HepG2 (cell line): ENCODE measurements around the gene HSPA1L. TPM values are rescaled to one million over a fixed set of nuclear protein-coding genes. Genes with fewer than 3 reads are reported as not detected.

Experiments used
- ASH2L ChIP-seq: fragments of 300-600, 200-600 bp; sonication (generic); IDR thresholded peaks from 2 replicates; pipeline ENCODE4 v1.7.0; 2017; ENCODE audit warnings: low read depth, mild to moderate bottlenecking, moderate library complexity, mixed read lengths, low read length; ENCODE audit not compliant: insufficient read length
- CCDC6 ChIP-seq: sonication (generic); formaldehyde crosslinking; IDR thresholded peaks from 2 replicates; pipeline ENCODE4 v1.8.1; 2022; ENCODE audit warnings: mild to moderate bottlenecking, missing genetic modification reagents, moderate library complexity
- FLYWCH1 ChIP-seq: sonication (generic); formaldehyde crosslinking; IDR thresholded peaks from 2 replicates; pipeline ENCODE4 v1.8.1; 2023; ENCODE audit warnings: mild to moderate bottlenecking, missing genetic modification reagents
- HNRNPLL ChIP-seq: fragments of 200-400 bp; formaldehyde crosslinking; IDR thresholded peaks from 2 replicates; pipeline ENCODE4 v1.6.1; 2017; ENCODE audit warnings: mild to moderate bottlenecking, low read depth, low read length; ENCODE audit not compliant: poor library complexity, severe bottlenecking
- IKZF1 ChIP-seq: fragments of 450-650 bp; IDR thresholded peaks from 2 replicates; pipeline ENCODE4 v1.7.1; 2016
- NFE2L2 ChIP-seq: fragments of 150-350 bp; IDR thresholded peaks from 2 replicates; pipeline ENCODE4 v1.6.1; 2014; ENCODE audit warnings: low read length
- PCBP2 ChIP-seq: fragments of 200-400 bp; formaldehyde crosslinking; optimal IDR thresholded peaks from 2 replicates; pipeline ENCODE3; 2018; ENCODE audit warnings: low read length, low read depth; ENCODE audit not compliant: poor library complexity, severe bottlenecking
- RXRB ChIP-seq: IDR thresholded peaks from 2 replicates; pipeline ENCODE4 v1.6.1; 2016; ENCODE audit warnings: borderline replicate concordance, missing genetic modification reagents, missing compliant biosample characterization
- ZNF253 ChIP-seq: sonication (generic); formaldehyde crosslinking; IDR thresholded peaks from 2 replicates; pipeline ENCODE4 v1.8.0; 2022; ENCODE audit warnings: mild to moderate bottlenecking, missing genetic modification reagents, borderline replicate concordance
- ZNF264 ChIP-seq: sonication (generic); formaldehyde crosslinking; IDR thresholded peaks from 2 replicates; pipeline ENCODE4 v1.4.0; 2020; ENCODE audit warnings: missing genetic modification reagents
- ZNF350 ChIP-seq: sonication (generic); formaldehyde crosslinking; IDR thresholded peaks from 2 replicates; pipeline ENCODE4 v1.4.0; 2020; ENCODE audit warnings: mild to moderate bottlenecking, low read depth, missing genetic modification reagents, borderline replicate concordance
- ZNF629 ChIP-seq: sonication (generic); formaldehyde crosslinking; conservative IDR thresholded peaks from 2 replicates; pipeline ENCODE4 v1.5.0; 2020; ENCODE audit warnings: missing genetic modification reagents
- ZNF652 ChIP-seq: IDR thresholded peaks from 2 replicates; pipeline ENCODE4 v1.6.1; 2016; ENCODE audit warnings: low read depth, borderline replicate concordance
- polyA plus RNA-seq, 8 experiments: library from polyadenylated mRNA; depleted of rRNA in 3 of 8; stranded (reverse) in 7 of 8; unstranded in 1 of 8; fragments of >200 nt; fragmentation: Illumina TruSeq in 4 of 8; extraction: Trizol in 4 of 8; gene quantifications; 2 replicates each; pipeline versions ENCODE4 v1.2.1 to v1.2.3, GENCODE V29; 2011 to 2016; ENCODE audit warnings: low read depth in 4 of 8, missing spikeins in 1 of 8, mixed read lengths in 1 of 8; ENCODE audit not compliant: insufficient read depth in 1 of 8
- total RNA-seq, 5 experiments: library from RNA; depleted of rRNA; stranded (reverse); fragments of >200 nt; fragmentation: Illumina TruSeq; extraction: Trizol; gene quantifications; 2 replicates each; pipeline ENCODE4 v1.2.3, GENCODE V29; 2016; ENCODE audit warnings: low read depth in 1 of 5
- TF ChIP-seq, protein P1 (sequence below): sonication (generic); formaldehyde crosslinking; IDR thresholded peaks from 2 replicates; pipeline ENCODE4 v1.4.0; 2020; ENCODE audit warnings: missing genetic modification reagents
- TF ChIP-seq, protein P2 (sequence below): IDR thresholded peaks from 2 replicates; pipeline ENCODE4 v1.6.1; 2012; ENCODE audit warnings: inconsistent platforms
- TF ChIP-seq, protein P3 (sequence below): sonication (generic); formaldehyde crosslinking; IDR thresholded peaks from 2 replicates; pipeline ENCODE4 v1.5.0; 2020; ENCODE audit warnings: mild to moderate bottlenecking, missing genetic modification reagents
- TF ChIP-seq, protein P4 (sequence below): sonication (generic); formaldehyde crosslinking; IDR thresholded peaks from 2 replicates; pipeline ENCODE4 v1.4.0; 2020; ENCODE audit warnings: missing genetic modification reagents
- TF ChIP-seq, protein P5 (sequence below): sonication (generic); formaldehyde crosslinking; IDR thresholded peaks from 2 replicates; pipeline ENCODE4 v1.8.0; 2022; ENCODE audit warnings: missing genetic modification reagents, mild to moderate bottlenecking, borderline replicate concordance

The HSPA1L gene
- total and polyA plus RNA-seq, 2 of the 13 experiments (the other 11 are each of a cell fraction or from before 2014, with no cell fraction given) = 0.55 to 1.0 TPM

DNA sequence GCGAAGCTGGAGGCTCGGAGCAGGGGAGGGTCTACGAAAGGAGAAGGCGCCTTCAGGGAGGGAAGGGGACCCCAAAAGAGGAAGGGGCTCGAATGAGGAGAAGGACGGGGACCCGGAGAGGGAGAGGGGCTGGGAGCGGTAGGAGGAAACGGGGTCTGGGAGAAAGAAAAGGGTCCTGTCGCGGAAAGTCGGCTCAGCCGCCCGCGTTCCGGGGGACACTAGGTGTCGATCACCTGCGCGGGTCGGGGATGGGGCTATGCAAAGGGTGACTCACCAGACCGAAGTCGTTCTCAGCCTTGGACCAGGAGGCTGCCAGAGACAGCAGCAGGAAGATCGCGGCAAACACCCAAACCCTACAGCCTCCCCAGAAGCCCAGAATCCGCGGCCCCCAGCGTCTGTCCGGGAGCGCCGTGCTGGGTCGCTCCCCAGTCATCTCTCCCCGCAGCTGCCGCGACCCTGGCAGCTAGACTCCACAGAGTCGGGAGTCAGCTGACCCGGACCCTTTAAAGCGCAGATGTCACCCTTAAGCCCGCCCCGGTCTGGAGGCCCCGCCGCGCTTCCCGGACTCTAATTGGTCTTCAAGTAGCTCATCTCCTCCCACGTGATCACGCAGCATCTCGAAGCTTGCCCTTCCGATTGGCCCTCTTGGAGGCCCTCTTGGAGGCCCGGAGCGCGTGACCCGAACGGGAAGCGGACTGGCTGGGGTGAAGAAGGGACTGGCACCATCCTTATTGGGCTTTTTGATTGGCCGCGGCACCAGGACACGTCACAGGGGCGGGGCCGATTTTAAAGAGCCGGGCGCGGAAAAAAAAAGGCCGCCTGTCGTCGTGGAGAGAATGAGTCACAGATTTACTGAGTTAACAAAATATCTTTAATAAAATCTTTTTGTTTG, 47.5 kb upstream of the HSPA1L start, which contains the start of gene NEU1 (continued):
- TF ChIP-seq ZNF253 (peak; percentile 78; the same call in 1 of the 2 replicates), IKZF1 (no peak), FLYWCH1 (CRISPR knock-in tag) (no peak), ZNF350 (CRISPR knock-in tag) (peak; percentile 89), ZNF652 (CRISPR knock-in tag) (no peak), HNRNPLL (peak; percentile 62), RXRB (CRISPR knock-in tag) (peak; percentile 71), PCBP2 (peak; percentile 21), ZNF629 (CRISPR knock-in tag) (peak; percentile 39; the same call in 1 of the 2 replicates), CCDC6 (0 out of 2 replicates have a peak, but pooled peaks have one; percentile 16), ZNF264 (CRISPR knock-in tag) (peak; percentile 49; the same call in 1 of the 2 replicates), NFE2L2 (no peak), ASH2L (peak; percentile 43)
- TF ChIP-seq, protein P1, sequence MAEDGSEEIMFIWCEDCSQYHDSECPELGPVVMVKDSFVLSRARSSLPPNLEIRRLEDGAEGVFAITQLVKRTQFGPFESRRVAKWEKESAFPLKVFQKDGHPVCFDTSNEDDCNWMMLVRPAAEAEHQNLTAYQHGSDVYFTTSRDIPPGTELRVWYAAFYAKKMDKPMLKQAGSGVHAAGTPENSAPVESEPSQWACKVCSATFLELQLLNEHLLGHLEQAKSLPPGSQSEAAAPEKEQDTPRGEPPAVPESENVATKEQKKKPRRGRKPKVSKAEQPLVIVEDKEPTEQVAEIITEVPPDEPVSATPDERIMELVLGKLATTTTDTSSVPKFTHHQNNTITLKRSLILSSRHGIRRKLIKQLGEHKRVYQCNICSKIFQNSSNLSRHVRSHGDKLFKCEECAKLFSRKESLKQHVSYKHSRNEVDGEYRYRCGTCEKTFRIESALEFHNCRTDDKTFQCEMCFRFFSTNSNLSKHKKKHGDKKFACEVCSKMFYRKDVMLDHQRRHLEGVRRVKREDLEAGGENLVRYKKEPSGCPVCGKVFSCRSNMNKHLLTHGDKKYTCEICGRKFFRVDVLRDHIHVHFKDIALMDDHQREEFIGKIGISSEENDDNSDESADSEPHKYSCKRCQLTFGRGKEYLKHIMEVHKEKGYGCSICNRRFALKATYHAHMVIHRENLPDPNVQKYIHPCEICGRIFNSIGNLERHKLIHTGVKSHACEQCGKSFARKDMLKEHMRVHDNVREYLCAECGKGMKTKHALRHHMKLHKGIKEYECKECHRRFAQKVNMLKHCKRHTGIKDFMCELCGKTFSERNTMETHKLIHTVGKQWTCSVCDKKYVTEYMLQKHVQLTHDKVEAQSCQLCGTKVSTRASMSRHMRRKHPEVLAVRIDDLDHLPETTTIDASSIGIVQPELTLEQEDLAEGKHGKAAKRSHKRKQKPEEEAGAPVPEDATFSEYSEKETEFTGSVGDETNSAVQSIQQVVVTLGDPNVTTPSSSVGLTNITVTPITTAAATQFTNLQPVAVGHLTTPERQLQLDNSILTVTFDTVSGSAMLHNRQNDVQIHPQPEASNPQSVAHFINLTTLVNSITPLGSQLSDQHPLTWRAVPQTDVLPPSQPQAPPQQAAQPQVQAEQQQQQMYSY (CRISPR knock-in tag) = peak; percentile 97
- TF ChIP-seq, protein P2, sequence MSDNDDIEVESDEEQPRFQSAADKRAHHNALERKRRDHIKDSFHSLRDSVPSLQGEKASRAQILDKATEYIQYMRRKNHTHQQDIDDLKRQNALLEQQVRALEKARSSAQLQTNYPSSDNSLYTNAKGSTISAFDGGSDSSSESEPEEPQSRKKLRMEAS = peak; percentile 84; the same call in 1 of the 2 replicates
- TF ChIP-seq, protein P3, sequence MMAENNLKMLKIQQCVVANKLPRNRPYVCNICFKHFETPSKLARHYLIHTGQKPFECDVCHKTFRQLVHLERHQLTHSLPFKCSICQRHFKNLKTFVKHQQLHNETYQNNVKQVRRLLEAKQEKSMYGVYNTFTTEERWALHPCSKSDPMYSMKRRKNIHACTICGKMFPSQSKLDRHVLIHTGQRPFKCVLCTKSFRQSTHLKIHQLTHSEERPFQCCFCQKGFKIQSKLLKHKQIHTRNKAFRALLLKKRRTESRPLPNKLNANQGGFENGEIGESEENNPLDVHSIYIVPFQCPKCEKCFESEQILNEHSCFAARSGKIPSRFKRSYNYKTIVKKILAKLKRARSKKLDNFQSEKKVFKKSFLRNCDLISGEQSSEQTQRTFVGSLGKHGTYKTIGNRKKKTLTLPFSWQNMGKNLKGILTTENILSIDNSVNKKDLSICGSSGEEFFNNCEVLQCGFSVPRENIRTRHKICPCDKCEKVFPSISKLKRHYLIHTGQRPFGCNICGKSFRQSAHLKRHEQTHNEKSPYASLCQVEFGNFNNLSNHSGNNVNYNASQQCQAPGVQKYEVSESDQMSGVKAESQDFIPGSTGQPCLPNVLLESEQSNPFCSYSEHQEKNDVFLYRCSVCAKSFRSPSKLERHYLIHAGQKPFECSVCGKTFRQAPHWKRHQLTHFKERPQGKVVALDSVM (CRISPR knock-in tag) = 0 out of 2 replicates have a peak, but pooled peaks have one; percentile 3
- TF ChIP-seq, protein P4, sequence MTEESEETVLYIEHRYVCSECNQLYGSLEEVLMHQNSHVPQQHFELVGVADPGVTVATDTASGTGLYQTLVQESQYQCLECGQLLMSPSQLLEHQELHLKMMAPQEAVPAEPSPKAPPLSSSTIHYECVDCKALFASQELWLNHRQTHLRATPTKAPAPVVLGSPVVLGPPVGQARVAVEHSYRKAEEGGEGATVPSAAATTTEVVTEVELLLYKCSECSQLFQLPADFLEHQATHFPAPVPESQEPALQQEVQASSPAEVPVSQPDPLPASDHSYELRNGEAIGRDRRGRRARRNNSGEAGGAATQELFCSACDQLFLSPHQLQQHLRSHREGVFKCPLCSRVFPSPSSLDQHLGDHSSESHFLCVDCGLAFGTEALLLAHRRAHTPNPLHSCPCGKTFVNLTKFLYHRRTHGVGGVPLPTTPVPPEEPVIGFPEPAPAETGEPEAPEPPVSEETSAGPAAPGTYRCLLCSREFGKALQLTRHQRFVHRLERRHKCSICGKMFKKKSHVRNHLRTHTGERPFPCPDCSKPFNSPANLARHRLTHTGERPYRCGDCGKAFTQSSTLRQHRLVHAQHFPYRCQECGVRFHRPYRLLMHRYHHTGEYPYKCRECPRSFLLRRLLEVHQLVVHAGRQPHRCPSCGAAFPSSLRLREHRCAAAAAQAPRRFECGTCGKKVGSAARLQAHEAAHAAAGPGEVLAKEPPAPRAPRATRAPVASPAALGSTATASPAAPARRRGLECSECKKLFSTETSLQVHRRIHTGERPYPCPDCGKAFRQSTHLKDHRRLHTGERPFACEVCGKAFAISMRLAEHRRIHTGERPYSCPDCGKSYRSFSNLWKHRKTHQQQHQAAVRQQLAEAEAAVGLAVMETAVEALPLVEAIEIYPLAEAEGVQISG (CRISPR knock-in tag) = peak; percentile 84
- TF ChIP-seq, protein P5, sequence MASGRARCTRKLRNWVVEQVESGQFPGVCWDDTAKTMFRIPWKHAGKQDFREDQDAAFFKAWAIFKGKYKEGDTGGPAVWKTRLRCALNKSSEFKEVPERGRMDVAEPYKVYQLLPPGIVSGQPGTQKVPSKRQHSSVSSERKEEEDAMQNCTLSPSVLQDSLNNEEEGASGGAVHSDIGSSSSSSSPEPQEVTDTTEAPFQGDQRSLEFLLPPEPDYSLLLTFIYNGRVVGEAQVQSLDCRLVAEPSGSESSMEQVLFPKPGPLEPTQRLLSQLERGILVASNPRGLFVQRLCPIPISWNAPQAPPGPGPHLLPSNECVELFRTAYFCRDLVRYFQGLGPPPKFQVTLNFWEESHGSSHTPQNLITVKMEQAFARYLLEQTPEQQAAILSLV (CRISPR knock-in tag) = peak; percentile 95
